GM10248 (cell line): ENCODE data around the gene ENO4.

Experiments used
- CTCF ChIA-PET: fragments of 300-600 bp; sonication (Branson Sonifier 250); formaldehyde crosslinking; extraction: SDS; loops from one replicate; lab custom pipeline; 2021; ENCODE audit warnings: antibody characterized with exemption; lab: Yijun Ruan, JAX
- POLR2A ChIA-PET: fragments of 350-650 bp; sonication (Branson Sonifier 250); formaldehyde crosslinking; extraction: SDS; loops from one replicate; lab custom pipeline; 2020; ENCODE audit warnings: antibody characterized with exemption; lab: Yijun Ruan, JAX
- DNase-seq: peaks from one replicate; pipeline ENCODE4 v3.0.0; 2012; ENCODE audit errors: extremely low spot score
- TF ChIP-seq, protein P1 (sequence below): IDR thresholded peaks from 2 replicates; pipeline ENCODE4 v1.5.1; 2012; ENCODE audit warnings: mild to moderate bottlenecking, low read depth; ENCODE audit errors: extremely low read depth, missing control alignments, control extremely low read depth

The ENO4 gene

GRCh38 chr10:116909307-116909706 lies 60.0 kb downstream of the ENO4 start:
- ChIA-PET POLR2A (no interaction called here), CTCF (interaction anchor here (1.8 kb wide), 1 partner anchor 31 kb away, joined by 3 read pairs; no protein-coding TSS in a partner anchor)
- TF ChIP-seq, protein P1, sequence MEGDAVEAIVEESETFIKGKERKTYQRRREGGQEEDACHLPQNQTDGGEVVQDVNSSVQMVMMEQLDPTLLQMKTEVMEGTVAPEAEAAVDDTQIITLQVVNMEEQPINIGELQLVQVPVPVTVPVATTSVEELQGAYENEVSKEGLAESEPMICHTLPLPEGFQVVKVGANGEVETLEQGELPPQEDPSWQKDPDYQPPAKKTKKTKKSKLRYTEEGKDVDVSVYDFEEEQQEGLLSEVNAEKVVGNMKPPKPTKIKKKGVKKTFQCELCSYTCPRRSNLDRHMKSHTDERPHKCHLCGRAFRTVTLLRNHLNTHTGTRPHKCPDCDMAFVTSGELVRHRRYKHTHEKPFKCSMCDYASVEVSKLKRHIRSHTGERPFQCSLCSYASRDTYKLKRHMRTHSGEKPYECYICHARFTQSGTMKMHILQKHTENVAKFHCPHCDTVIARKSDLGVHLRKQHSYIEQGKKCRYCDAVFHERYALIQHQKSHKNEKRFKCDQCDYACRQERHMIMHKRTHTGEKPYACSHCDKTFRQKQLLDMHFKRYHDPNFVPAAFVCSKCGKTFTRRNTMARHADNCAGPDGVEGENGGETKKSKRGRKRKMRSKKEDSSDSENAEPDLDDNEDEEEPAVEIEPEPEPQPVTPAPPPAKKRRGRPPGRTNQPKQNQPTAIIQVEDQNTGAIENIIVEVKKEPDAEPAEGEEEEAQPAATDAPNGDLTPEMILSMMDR = no peak
- no peak for DNase-seq

DNA sequence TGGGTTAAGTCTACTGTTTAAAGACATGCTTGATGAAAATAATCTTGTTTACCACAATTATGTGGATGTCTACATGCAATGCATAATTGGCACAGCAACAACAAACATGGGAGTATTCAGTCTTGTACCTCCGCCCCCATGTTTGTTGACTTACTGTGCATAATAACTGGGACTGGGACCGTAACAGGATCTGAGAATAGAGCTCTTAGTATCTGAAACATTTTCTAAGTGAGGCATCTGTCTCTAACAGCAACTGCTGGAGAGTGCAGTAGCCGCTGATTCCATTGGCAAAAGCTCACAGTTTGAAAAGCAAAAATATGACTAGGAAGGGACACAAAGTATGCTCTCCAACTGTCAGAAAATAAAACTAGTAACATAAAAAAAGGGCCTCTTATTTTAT lies 61.6 kb downstream of the ENO4 start:
- ChIA-PET POLR2A (no interaction called here), CTCF (interaction anchor here (1.1 kb wide), 1 partner anchor 16 kb away, joined by 3 read pairs; no protein-coding TSS in a partner anchor)
- no peak for DNase-seq
- TF ChIP-seq, protein P1 = no peak

DNA sequence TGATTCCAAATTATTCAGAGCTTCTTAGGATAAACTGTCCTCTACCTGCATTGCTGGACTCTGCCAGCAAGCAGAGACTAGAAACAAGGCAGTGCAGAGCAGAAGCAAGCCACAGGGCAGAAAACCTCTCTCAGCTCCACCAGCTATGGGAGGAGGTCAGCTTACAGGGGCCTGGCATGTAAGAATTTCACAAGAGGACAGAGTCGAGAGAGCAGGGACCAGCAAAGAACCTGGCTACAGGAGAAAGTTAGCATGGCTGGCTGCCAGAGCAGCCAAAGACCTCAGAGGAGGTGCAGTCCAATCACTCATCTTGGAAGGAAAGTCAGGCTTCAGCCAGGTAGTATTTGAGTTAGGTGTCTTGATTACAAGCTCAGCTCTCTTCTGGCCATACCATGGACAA lies 62.9 kb downstream of the ENO4 start:
- CTCF ChIA-PET = interaction anchor here (0.9 kb wide), 1 partner anchor 13 kb away, joined by 3 read pairs; no protein-coding TSS in a partner anchor
- POLR2A ChIA-PET = no interaction called here
- TF ChIP-seq, protein P1 = no peak
- DNase-seq = no peak

DNA sequence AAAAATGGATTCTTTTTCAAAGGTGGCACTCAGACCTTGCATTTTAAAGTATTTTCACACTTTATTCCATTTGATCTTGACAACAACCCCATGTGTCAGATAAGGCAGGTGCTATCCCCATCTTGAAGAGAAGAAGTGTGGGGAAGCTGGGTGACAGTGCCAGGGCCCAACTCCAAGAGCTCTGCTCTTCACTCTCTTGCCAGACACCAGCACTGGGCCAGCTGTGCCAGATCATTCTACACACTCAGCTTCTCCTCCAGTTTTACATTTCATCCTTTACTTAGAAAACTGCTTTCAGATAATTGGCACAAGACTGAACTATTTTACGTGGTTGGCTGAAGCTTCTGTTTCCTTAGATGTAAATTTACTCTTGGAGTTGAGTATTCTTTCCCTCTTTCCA lies 64.4 kb downstream of the ENO4 start:
- CTCF ChIA-PET = no interaction called here
- TF ChIP-seq, protein P1 = no peak
- POLR2A ChIA-PET = no interaction called here
- no peak for DNase-seq

DNA sequence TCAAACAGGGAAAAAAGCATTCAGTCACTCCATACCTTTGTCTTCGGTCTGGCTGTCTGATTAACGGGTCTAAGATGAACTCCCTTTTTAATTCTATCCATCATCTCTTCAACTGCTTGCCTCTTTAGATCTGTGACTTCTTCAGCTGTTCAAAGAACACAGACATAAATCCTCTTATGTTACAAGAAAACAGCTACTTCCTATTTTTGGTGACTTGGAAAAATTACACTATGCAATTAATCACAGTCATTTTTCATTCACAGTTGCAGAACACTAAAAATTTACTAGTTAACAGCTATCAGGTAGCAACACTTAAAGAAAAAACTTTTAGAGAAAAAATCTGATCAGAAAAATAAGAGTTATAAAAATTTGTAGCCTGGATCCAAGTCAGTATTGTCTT lies 66.0 kb downstream of the ENO4 start:
- DNase-seq = no peak
- CTCF ChIA-PET = no interaction called here
- TF ChIP-seq, protein P1 = no peak
- POLR2A ChIA-PET = no interaction called here

- POLR2A ChIA-PET = no interaction called here
- TF ChIP-seq, protein P1 = no peak
- DNase-seq = no peak
- CTCF ChIA-PET = no interaction called here
These were observed 68.2 kb downstream of the ENO4 start for GRCh38 chr10:116917481-116917880.

DNA sequence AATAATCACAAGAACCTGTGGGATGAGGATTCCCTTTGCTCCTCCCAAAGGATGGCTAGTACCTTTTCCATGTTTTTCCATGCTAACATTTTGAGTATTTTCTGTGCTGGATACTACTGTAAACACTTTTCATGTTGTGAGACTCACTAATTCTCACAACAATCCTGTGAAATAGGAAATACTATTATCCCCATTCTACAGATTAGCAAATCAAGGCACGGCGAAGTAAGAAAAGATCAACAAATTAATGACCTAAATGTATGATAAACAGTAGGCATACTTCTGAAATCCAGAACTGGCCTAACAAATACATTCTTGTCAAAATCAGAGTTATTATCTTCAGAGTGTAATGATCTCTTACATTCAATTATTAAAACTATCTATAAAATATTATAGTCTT lies 69.3 kb downstream of the ENO4 start:
- TF ChIP-seq, protein P1 = no peak
- no peak for DNase-seq
- POLR2A ChIA-PET = no interaction called here
- CTCF ChIA-PET = no interaction called here
